ENCODE results near the gene RASGEF1B. TPM values are rescaled to one million over a fixed set of nuclear protein-coding genes. Genes with fewer than 3 reads are reported as not detected.

The RASGEF1B gene
- total RNA-seq, 1 donor, result not detected

- no peak for TF ChIP-seq CTCF (IDR thresholded peaks at IDR 0.05; ENCODE audit: insufficient read depth, low read depth, low read length)
- H3K4me3 ChIP-seq (ENCODE audit: low read depth, low read length), result no peak overlapping the region
- DNase-seq (ENCODE audit: low read depth), result no peak
These were observed 35.0 kb upstream of the RASGEF1B start for GRCh38 chr4:81506731-81507130.

GRCh38 chr4:81505726-81506125 lies 34.0 kb upstream of the RASGEF1B start:
- no peak for TF ChIP-seq CTCF (IDR thresholded peaks at IDR 0.05; ENCODE audit: insufficient read depth, low read depth, low read length)
- H3K4me3 ChIP-seq (ENCODE audit: low read depth, low read length), result no peak overlapping the region
- DNase-seq (ENCODE audit: low read depth), result no peak

GRCh38 chr4:81505004-81505598 lies 33.4 kb upstream of the RASGEF1B start:
- no peak for DNase-seq (ENCODE audit: low read depth)
- no peak overlapping the region for H3K4me3 ChIP-seq (ENCODE audit: low read depth, low read length)
- TF ChIP-seq CTCF (IDR thresholded peaks at IDR 0.05; ENCODE audit: insufficient read depth, low read depth, low read length), result no peak

- DNase-seq (ENCODE audit: low read depth), result no peak
- TF ChIP-seq CTCF (IDR thresholded peaks at IDR 0.05; ENCODE audit: insufficient read depth, low read depth, low read length), result no peak
- no peak overlapping the region for H3K4me3 ChIP-seq (ENCODE audit: low read depth, low read length)
These were observed 32.7 kb upstream of the RASGEF1B start for GRCh38 chr4:81504112-81505003.

- DNase-seq (ENCODE audit: low read depth), result no peak
- no peak for TF ChIP-seq CTCF (IDR thresholded peaks at IDR 0.05; ENCODE audit: insufficient read depth, low read depth, low read length)
- no peak overlapping the region for H3K4me3 ChIP-seq (ENCODE audit: low read depth, low read length)
These were observed 31.9 kb upstream of the RASGEF1B start for GRCh38 chr4:81503586-81503985.

- H3K4me3 ChIP-seq (ENCODE audit: low read depth, low read length), result no peak overlapping the region
- TF ChIP-seq CTCF (IDR thresholded peaks at IDR 0.05; ENCODE audit: insufficient read depth, low read depth, low read length), result no peak
- DNase-seq (ENCODE audit: low read depth), result no peak
These were observed 30.9 kb upstream of the RASGEF1B start for GRCh38 chr4:81502564-81502963.
